Subcutaneous adipose tissue (tissue), 4 donors: ENCODE results near the gene ATF4. TPM values are rescaled to one million over a fixed set of nuclear protein-coding genes. Genes with fewer than 3 reads are reported as not detected.

ENCODE experiments used
- CTCF ChIP-seq: fragments of 450-650 bp; IDR thresholded peaks from one replicate; pipeline ENCODE4 v1.5.1; 2016; ENCODE audit warnings: low read depth, mild to moderate bottlenecking, control low read depth, antibody characterized with exemption, moderate library complexity
- total RNA-seq, 4 donors: library from RNA; depleted of rRNA; stranded (reverse); fragments of >200 nt; gene quantifications; one replicate each; pipeline ENCODE4 v1.1.0, GENCODE V29; 2016

Gene ATF4
- total RNA-seq = 100 to 1,000 TPM; 333 to 430 (median 399) TPM

- no peak for TF ChIP-seq CTCF
Observed at GRCh38 chr22:39520226-39521105, at the start of gene ATF4. Gene ATF4, plus strand, starts transcription at chr22:39520562. Its CDS starts 884 bp downstream, at chr22:39521446.

GRCh38 chr22:39471381-39472141 is 48.8 kb upstream of the ATF4 start:
- no peak for TF ChIP-seq CTCF

- TF ChIP-seq CTCF = no peak
Observed at GRCh38 chr22:39472570-39473556, 47.5 kb upstream of the ATF4 start.

GRCh38 chr22:39473851-39474250 is 46.5 kb upstream of the ATF4 start:
- TF ChIP-seq CTCF = no peak

- no peak for TF ChIP-seq CTCF
Observed at GRCh38 chr22:39474351-39475111, 45.8 kb upstream of the ATF4 start.

GRCh38 chr22:39475337-39475736 is 45.0 kb upstream of the ATF4 start:
- no peak for TF ChIP-seq CTCF
